ENCODE results near the gene FLYWCH1. TPM values are rescaled to one million over a fixed set of nuclear protein-coding genes. Genes with fewer than 3 reads are reported as not detected.
A peak's percentile ranks its signal among the peaks of the same experiment; 100 is the strongest.

The FLYWCH1 gene
- total and polyA plus RNA-seq, 2 donors (not counting 1 experiment from before 2014, with no cell fraction given): 78.3 to 120 TPM

- Histone ChIP-seq H3K4me1 (ENCODE audit: control insufficient read depth in 2 of 2, insufficient read depth in 2 of 2, low read length in 2 of 2) (peaks cover 10 to 29% of the 10 kb centered on the region in 2 donors), H3K9ac (ENCODE audit: low read length) (peak overlapping the region; percentile 5)
- intact Hi-C loops (cut with micrococcal nuclease): loop anchor here (1.0 to 10.0 kb wide), 6 partner anchors 9 to 751 kb away; partner anchors contain the start of genes KREMEN2, THOC6 and TRAF7
These were observed 5.7 kb upstream of the FLYWCH1 start for GRCh38 chr16:2905988-2906387.

More at GRCh38 chr16:2905988-2906387, 5.7 kb upstream of the FLYWCH1 start:
- Mint-ChIP-seq H3K4me3 (peak overlapping the region; percentile 93), H3K27ac (peak overlapping the region; percentile 84), H3K4me1 (peaks cover 33% of the 10 kb centered on the region), H3K9me3 (ENCODE audit: insufficient read depth) (no peaks in the 10 kb centered on the region), H3K27me3 (no peaks in the 10 kb centered on the region)
- no peaks in the 10 kb centered on the region for H3K79me2 ChIP-seq (ENCODE audit: control insufficient read depth, insufficient read depth, low read length)
- no peak overlapping the region for H3K27ac ChIP-seq (ENCODE audit: low read length in 2 of 2)
- H2AFZ ChIP-seq (ENCODE audit: insufficient read depth, low read depth, low read length, poor library complexity, severe bottlenecking): no peak overlapping the region
- TF ChIP-seq CTCF (IDR thresholded peaks at IDR 0.05): no peak
- no peak for TF ChIP-seq EZH2 (IDR thresholded peaks at IDR 0.05; ENCODE audit: borderline replicate concordance, insufficient read depth, low read depth, low read length, poor library complexity, severe bottlenecking)
- peak overlapping the region in 3 of 5 experiments; percentile 21 to 39 (median 38) for H3K4me3 ChIP-seq (ENCODE audit: control extremely low read depth in 1 of 5, extremely low read depth in 1 of 5, insufficient read depth in 1 of 5, low read depth in 2 of 5, low read length in 4 of 5)
- H4K20me1 ChIP-seq (ENCODE audit: control insufficient read depth, insufficient read depth, low read length, poor library complexity, severe bottlenecking): no peaks in the 10 kb centered on the region
- CTCF ChIA-PET: interaction anchor here (0.6 to 3.6 kb wide), 8 partner anchors 9 to 38 kb away, joined by 3 to 23 read pairs (median 6); partner anchors contain the start of gene FLYWCH2
- no peaks in the 10 kb centered on the region for H3K27me3 ChIP-seq (replicated peaks in 1 of 4; ENCODE audit: control extremely low read depth in 1 of 4, control insufficient read depth in 3 of 4, insufficient read depth in 4 of 4, low read length in 3 of 4)
- peaks cover 0 to 4% (median 0%) of the 10 kb centered on the region in 3 donors for H3K9me3 ChIP-seq (ENCODE audit: control extremely low read depth in 1 of 3, control insufficient read depth in 2 of 3, insufficient read depth in 1 of 3, low read length in 2 of 3)
- WGBS (ENCODE audit: insufficient coverage): 44% methylated on average over 9 of the region's 12 CpGs
- DNase-seq: no peak
- H3K4me2 ChIP-seq (replicated peaks; ENCODE audit: low read depth, low read length, poor library complexity, severe bottlenecking): peak overlapping the region; percentile 98
- no peaks in the 10 kb centered on the region for H3K36me3 ChIP-seq (replicated peaks in 1 of 2; ENCODE audit: control extremely low read depth in 1 of 2, control insufficient read depth in 1 of 2, extremely low read depth in 1 of 2, insufficient read depth in 2 of 2, low read length in 1 of 2)
- POLR2A ChIA-PET: interaction anchor here (1.2 to 1.6 kb wide), 2 partner anchors 23 to 37 kb away, joined by 5 to 8 read pairs; partner anchors contain the start of gene FLYWCH2
- ATAC-seq (ENCODE audit: low read depth): no peak

Data from B cell (primary cell).